Measurements from ENCODE around the gene OPN1LW. TPM values are rescaled to one million over a fixed set of nuclear protein-coding genes. Genes with fewer than 3 reads are reported as not detected.

OPN1LW gene
- total RNA-seq, 2 experiments from 2014 or later: not detected

DNA sequence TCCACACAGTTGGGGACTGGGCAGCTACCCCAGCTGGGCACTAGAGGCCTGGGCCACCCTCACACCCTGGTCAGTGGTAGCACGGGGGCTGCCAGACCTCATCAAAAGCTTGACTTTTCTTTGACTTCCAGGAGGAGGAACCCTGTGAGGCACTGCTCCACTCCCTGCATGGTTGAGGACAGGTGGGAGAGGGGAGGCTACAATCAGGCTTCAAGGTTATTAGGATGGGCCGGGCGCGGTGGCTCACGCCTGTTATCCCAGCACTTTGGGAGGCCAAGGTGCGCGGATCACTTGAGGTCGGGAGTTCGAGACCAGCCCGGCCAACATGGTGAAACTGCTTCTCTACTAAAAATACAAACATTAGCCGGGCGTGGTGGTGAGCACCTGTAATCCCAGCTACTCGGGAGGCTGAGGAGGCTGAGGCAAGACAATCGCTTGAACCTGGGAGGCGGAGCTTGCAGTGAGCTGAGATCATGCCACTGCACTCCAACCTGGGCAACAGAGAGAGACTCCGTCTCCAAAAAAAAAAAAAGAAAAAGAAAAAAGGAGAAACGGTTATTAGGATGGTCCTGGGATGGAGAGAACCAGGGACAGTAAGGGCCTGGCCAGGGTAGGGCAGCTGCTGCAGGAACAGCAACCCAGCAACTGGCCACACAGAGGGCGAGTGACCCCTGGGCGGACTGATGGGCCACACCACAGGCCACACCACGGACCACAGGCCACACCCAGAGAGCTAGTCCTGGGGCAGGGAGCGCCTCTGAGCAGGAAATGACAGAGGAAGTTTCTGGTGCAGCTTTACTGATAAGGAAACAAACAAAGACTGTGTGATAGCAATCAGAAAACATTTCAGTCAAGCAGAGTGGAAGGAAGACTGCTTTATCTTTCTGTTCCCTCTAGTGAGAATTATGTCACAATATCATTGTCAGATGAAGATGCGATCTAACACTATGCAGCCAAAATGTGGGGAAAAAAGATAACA lies 20.5 kb upstream of the OPN1LW start:
- no peaks in the 10 kb centered on the region for H3K36me3 Mint-ChIP-seq (ENCODE audit: low read depth)
- ATAC-seq: peak; percentile 67
- ChIA-PET POLR2A (no interaction called here), CTCF (interaction anchor here (1.0 kb wide), 1 partner anchor 14 kb away, joined by 4 read pairs; no protein-coding TSS in a partner anchor)
- peaks cover 15% of the 10 kb centered on the region for H3K4me1 Mint-ChIP-seq (ENCODE audit: low read depth)
- peak overlapping the region; percentile 63 for H3K27ac Mint-ChIP-seq
- H3K4me3 Mint-ChIP-seq: no peak overlapping the region
- intact Hi-C loops (cut with micrococcal nuclease): no loop called here
- no peaks in the 10 kb centered on the region for H3K27me3 Mint-ChIP-seq
- TF ChIP-seq, protein P1, sequence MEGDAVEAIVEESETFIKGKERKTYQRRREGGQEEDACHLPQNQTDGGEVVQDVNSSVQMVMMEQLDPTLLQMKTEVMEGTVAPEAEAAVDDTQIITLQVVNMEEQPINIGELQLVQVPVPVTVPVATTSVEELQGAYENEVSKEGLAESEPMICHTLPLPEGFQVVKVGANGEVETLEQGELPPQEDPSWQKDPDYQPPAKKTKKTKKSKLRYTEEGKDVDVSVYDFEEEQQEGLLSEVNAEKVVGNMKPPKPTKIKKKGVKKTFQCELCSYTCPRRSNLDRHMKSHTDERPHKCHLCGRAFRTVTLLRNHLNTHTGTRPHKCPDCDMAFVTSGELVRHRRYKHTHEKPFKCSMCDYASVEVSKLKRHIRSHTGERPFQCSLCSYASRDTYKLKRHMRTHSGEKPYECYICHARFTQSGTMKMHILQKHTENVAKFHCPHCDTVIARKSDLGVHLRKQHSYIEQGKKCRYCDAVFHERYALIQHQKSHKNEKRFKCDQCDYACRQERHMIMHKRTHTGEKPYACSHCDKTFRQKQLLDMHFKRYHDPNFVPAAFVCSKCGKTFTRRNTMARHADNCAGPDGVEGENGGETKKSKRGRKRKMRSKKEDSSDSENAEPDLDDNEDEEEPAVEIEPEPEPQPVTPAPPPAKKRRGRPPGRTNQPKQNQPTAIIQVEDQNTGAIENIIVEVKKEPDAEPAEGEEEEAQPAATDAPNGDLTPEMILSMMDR (IDR thresholded peaks at IDR 0.05): no peak
- DNase-seq: peak; percentile 37
- no peaks in the 10 kb centered on the region for H3K9me3 Mint-ChIP-seq

- no peak overlapping the region for H3K27ac Mint-ChIP-seq
- H3K4me1 Mint-ChIP-seq (ENCODE audit: low read depth): peaks cover 15% of the 10 kb centered on the region
- CTCF ChIA-PET: interaction anchor here (1.2 to 1.3 kb wide), 2 partner anchors 10 to 11 kb away, joined by 3 read pairs; no protein-coding TSS in a partner anchor
Observed at GRCh38 chrX:154125391-154126040, 18.5 kb upstream of the OPN1LW start.

GRCh38 chrX:154126101-154126500 lies 17.9 kb upstream of the OPN1LW start:
- ATAC-seq: no peak

More at GRCh38 chrX:154125391-154126040, 18.5 kb upstream of the OPN1LW start:
- H3K4me3 Mint-ChIP-seq: no peak overlapping the region
- POLR2A ChIA-PET: no interaction called here
- ATAC-seq (no peak), DNase-seq (peak; percentile 8)
- no peaks in the 10 kb centered on the region for H3K36me3 Mint-ChIP-seq (ENCODE audit: low read depth)
- H3K9me3 Mint-ChIP-seq: no peaks in the 10 kb centered on the region
- intact Hi-C loops (cut with micrococcal nuclease): no loop called here
- no peaks in the 10 kb centered on the region for H3K27me3 Mint-ChIP-seq
- TF ChIP-seq, protein P1 (IDR thresholded peaks at IDR 0.05): no peak

DNA sequence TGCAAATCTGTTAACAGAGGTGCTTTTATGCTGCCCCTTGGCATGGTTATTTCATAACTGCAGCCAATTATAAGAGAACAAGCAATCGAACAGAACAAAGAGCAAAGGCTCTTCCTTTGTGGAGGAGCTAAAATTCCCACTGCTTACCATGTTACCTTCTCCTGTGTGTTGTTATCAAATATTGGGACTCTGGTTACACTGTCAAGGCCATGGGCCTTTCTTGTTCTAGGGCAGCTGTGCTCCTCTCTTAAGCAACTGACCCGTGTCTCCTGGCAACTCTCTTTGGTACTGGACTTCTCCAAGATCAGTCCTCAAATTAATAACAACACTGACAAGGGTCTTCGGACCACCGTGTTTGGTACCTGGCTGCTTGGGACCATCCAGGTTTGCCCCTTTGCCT lies 12.1 kb upstream of the OPN1LW start:
- CTCF ChIA-PET: no interaction called here
- POLR2A ChIA-PET: no interaction called here
- no peak overlapping the region for H3K4me3 Mint-ChIP-seq
- no peaks in the 10 kb centered on the region for H3K9me3 Mint-ChIP-seq
- DNase-seq (no peak), ATAC-seq (no peak)
- H3K27me3 Mint-ChIP-seq: no peaks in the 10 kb centered on the region
- intact Hi-C loops (cut with micrococcal nuclease): no loop called here
- H3K27ac Mint-ChIP-seq: no peak overlapping the region
- TF ChIP-seq, protein P1 (IDR thresholded peaks at IDR 0.05): no peak
- H3K36me3 Mint-ChIP-seq (ENCODE audit: low read depth): no peaks in the 10 kb centered on the region
- H3K4me1 Mint-ChIP-seq (ENCODE audit: low read depth): peaks cover 12% of the 10 kb centered on the region

More at GRCh38 chrX:154126101-154126500, 17.9 kb upstream of the OPN1LW start:
- no peak for DNase-seq
- Mint-ChIP-seq H3K9me3 (no peaks in the 10 kb centered on the region), H3K27me3 (no peaks in the 10 kb centered on the region), H3K27ac (no peak overlapping the region), H3K36me3 (ENCODE audit: low read depth) (no peaks in the 10 kb centered on the region), H3K4me3 (no peak overlapping the region), H3K4me1 (ENCODE audit: low read depth) (peaks cover 15% of the 10 kb centered on the region)
- intact Hi-C loops (cut with micrococcal nuclease): no loop called here
- POLR2A ChIA-PET: no interaction called here
- TF ChIP-seq, protein P1 (IDR thresholded peaks at IDR 0.05): no peak
- CTCF ChIA-PET: interaction anchor here (1.2 to 1.3 kb wide), 3 partner anchors 10 to 12 kb away, joined by 3 to 4 read pairs (median 3); no protein-coding TSS in a partner anchor
